DOHH2 (cell line): Measurements from ENCODE around the gene TMPRSS2.

Experiments
- H3F3A ChIP-seq: fragments of 200-600 bp; sonication (generic), shearing (Covaris generic); 2 replicates; pipeline ENCODE4 v1.6.0; 2016; ENCODE audit warnings: antibody characterized with exemption, mild to moderate bottlenecking; ENCODE audit not compliant: control insufficient read depth, insufficient read depth
- H3K27ac ChIP-seq: fragments of 200-600 bp; sonication (generic); 2 replicates; pipeline ENCODE4 v1.5.1; 2014; ENCODE audit warnings: low read depth, mild to moderate bottlenecking, low read length, moderate library complexity
- H3K27me3 ChIP-seq: fragments of 200-600 bp; sonication (generic); 2 replicates; pipeline ENCODE4 v1.6.1; 2014; ENCODE audit warnings: mild to moderate bottlenecking, low read length, mixed read lengths; ENCODE audit not compliant: control insufficient read depth
- H3K36me3 ChIP-seq: fragments of 200-600 bp; sonication (generic); 2 replicates; pipeline ENCODE4 v1.6.1; 2014; ENCODE audit warnings: mild to moderate bottlenecking, low read length, moderate library complexity, mixed read lengths; ENCODE audit not compliant: control insufficient read depth
- H3K4me1 ChIP-seq: fragments of 200-600 bp; sonication (generic); 2 replicates; pipeline ENCODE4 v1.6.1; 2014; ENCODE audit warnings: mild to moderate bottlenecking, low read length, mixed read lengths; ENCODE audit not compliant: control insufficient read depth
- H3K4me2 ChIP-seq: fragments of 200-600 bp; sonication (generic); 2 replicates; pipeline ENCODE4 v1.6.0; 2014; ENCODE audit warnings: mild to moderate bottlenecking, low read length, moderate library complexity
- H3K4me3 ChIP-seq: fragments of 200-600 bp; sonication (generic); 2 replicates; pipeline ENCODE4 v1.5.1; 2014; ENCODE audit warnings: mild to moderate bottlenecking, low read length, mixed read lengths
- H3K79me2 ChIP-seq: fragments of 200-600 bp; sonication (generic); 2 replicates; pipeline ENCODE4 v1.6.1; 2014; ENCODE audit warnings: mild to moderate bottlenecking, low read length, mixed read lengths; ENCODE audit not compliant: control insufficient read depth
- H3K9me2 ChIP-seq: fragments of 200-600 bp; sonication (generic); replicated peaks from 2 replicates; pipeline ENCODE4 v1.6.1; 2014; ENCODE audit warnings: mild to moderate bottlenecking, low read length, mixed read lengths; ENCODE audit not compliant: control insufficient read depth
- H3K9me3 ChIP-seq: fragments of 200-600 bp; sonication (generic); 2 replicates; pipeline ENCODE4 v1.6.1; 2014; ENCODE audit warnings: antibody characterized with exemption, low read length, mixed read lengths; ENCODE audit not compliant: control insufficient read depth, insufficient read depth
- H4K20me1 ChIP-seq: fragments of 200-600 bp; sonication (generic); 2 replicates; pipeline ENCODE4 v1.6.0; 2014; ENCODE audit warnings: low read depth, mild to moderate bottlenecking, antibody characterized with exemption, low read length, moderate library complexity; ENCODE audit not compliant: control insufficient read depth, insufficient read depth
- EZH2phosphoT487 ChIP-seq: fragments of 200-600 bp; sonication (generic); IDR thresholded peaks from 2 replicates; pipeline ENCODE4 v1.6.1; 2017; ENCODE audit warnings: borderline replicate concordance, mild to moderate bottlenecking, antibody characterized with exemption, low read length, moderate library complexity, mixed read lengths
- TF ChIP-seq, protein P1 (sequence below): fragments of 200-600 bp; sonication (generic); IDR thresholded peaks from one replicate; pipeline ENCODE4 v1.5.1; 2014; ENCODE audit warnings: antibody characterized with exemption, mild to moderate bottlenecking, low read depth, low read length; ENCODE audit not compliant: poor library complexity, severe bottlenecking

The TMPRSS2 gene

DNA sequence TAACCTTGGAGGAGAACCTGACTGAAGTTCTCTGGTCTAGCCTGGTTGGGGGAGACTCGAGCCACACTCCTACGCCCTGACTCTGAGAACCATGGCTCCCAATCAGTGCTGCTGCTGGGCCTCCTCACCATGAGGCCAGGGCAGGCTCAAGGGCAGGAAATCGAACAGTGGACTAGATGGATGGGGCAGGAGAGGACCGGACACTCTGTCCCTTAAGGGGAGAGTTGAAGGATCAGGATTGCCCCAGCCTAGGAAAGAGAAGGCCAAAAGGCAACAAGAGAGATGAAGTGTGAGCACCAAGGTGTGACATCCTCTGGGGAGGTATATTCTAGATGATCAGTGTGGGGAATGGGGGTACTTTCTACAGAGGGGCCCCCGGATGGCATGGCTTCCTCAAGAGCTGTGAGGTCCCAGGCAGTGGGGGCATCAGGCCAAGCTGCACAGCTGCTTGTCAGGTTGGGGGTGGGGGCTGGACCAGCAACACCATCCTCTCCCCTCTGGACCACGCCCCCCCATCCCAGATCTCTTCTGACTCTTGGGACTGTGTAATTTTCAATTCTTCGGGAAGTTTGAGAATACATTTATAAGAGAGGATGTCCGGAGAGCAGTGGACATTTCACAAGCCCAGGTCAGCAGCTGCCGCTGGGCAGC, 47.9 kb downstream of the TMPRSS2 start:
- H3K4me2 ChIP-seq = no peak overlapping the region

GRCh38 chr21:41458559-41458958, 49.4 kb downstream of the TMPRSS2 start:
- Histone ChIP-seq H3K27me3 (no peaks in the 10 kb centered on the region), H3K27ac (no peak overlapping the region), H3K36me3 (no peaks in the 10 kb centered on the region), H3K4me2 (no peak overlapping the region), H3K4me3 (no peak overlapping the region), H3K9me2 (no peaks in the 10 kb centered on the region), H3F3A (no peaks in the 10 kb centered on the region), H3K79me2 (no peaks in the 10 kb centered on the region), H3K4me1 (no peaks in the 10 kb centered on the region), H4K20me1 (no peaks in the 10 kb centered on the region), H3K9me3 (no peaks in the 10 kb centered on the region)
- TF ChIP-seq, protein P1, sequence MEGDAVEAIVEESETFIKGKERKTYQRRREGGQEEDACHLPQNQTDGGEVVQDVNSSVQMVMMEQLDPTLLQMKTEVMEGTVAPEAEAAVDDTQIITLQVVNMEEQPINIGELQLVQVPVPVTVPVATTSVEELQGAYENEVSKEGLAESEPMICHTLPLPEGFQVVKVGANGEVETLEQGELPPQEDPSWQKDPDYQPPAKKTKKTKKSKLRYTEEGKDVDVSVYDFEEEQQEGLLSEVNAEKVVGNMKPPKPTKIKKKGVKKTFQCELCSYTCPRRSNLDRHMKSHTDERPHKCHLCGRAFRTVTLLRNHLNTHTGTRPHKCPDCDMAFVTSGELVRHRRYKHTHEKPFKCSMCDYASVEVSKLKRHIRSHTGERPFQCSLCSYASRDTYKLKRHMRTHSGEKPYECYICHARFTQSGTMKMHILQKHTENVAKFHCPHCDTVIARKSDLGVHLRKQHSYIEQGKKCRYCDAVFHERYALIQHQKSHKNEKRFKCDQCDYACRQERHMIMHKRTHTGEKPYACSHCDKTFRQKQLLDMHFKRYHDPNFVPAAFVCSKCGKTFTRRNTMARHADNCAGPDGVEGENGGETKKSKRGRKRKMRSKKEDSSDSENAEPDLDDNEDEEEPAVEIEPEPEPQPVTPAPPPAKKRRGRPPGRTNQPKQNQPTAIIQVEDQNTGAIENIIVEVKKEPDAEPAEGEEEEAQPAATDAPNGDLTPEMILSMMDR = no peak
- no peak for TF ChIP-seq EZH2phosphoT487

More for the DNA sequence above, 47.9 kb downstream of the TMPRSS2 start:
- Histone ChIP-seq H3K4me3 (no peak overlapping the region), H3F3A (no peaks in the 10 kb centered on the region), H3K9me3 (no peaks in the 10 kb centered on the region), H3K27ac (no peak overlapping the region), H4K20me1 (no peaks in the 10 kb centered on the region), H3K36me3 (no peaks in the 10 kb centered on the region), H3K9me2 (no peaks in the 10 kb centered on the region), H3K4me1 (no peaks in the 10 kb centered on the region), H3K27me3 (no peaks in the 10 kb centered on the region), H3K79me2 (no peaks in the 10 kb centered on the region)
- TF ChIP-seq EZH2phosphoT487 = no peak
- TF ChIP-seq, protein P1 = no peak

- no peaks in the 10 kb centered on the region for H3K9me3 ChIP-seq
- no peaks in the 10 kb centered on the region for H3K4me1 ChIP-seq
- H3K36me3 ChIP-seq = no peaks in the 10 kb centered on the region
- no peak overlapping the region for H3K4me2 ChIP-seq
- H3K4me3 ChIP-seq = no peak overlapping the region
- H3K79me2 ChIP-seq = no peaks in the 10 kb centered on the region
- no peak overlapping the region for H3K27ac ChIP-seq
- no peaks in the 10 kb centered on the region for H3K27me3 ChIP-seq
- TF ChIP-seq, protein P1 = no peak
- no peak for TF ChIP-seq EZH2phosphoT487
- no peaks in the 10 kb centered on the region for H3F3A ChIP-seq
- no peaks in the 10 kb centered on the region for H3K9me2 ChIP-seq
- no peaks in the 10 kb centered on the region for H4K20me1 ChIP-seq
Observed at GRCh38 chr21:41458121-41458520, 49.8 kb downstream of the TMPRSS2 start.
